ENCODE data around the gene ACVR2B. TPM values are rescaled to one million over a fixed set of nuclear protein-coding genes. Genes with fewer than 3 reads are reported as not detected.

The ACVR2B gene
- total RNA-seq, 1 experiment from 2014 or later = 2.8 TPM

GRCh38 chr3:38468765-38469164 lies 15.1 kb downstream of the ACVR2B start:
- Histone ChIP-seq H3K27ac (ENCODE audit: low read length) (no peak overlapping the region), H3K36me3 (ENCODE audit: control insufficient read depth, insufficient read depth, low read length) (no peaks in the 10 kb centered on the region), H3K4me1 (ENCODE audit: control insufficient read depth, insufficient read depth, low read length) (no peaks in the 10 kb centered on the region), H3K9me3 (ENCODE audit: control insufficient read depth, insufficient read depth, low read depth, low read length) (peaks cover 7% of the 10 kb centered on the region; the same call in 1 of the 2 replicates), H3K4me3 (ENCODE audit: low read depth in 2 of 2, low read length in 2 of 2) (no peak overlapping the region), H3K27me3 (ENCODE audit: control insufficient read depth, insufficient read depth, low read length) (no peaks in the 10 kb centered on the region)
- ATAC-seq = no peak
- no peak for DNase-seq (ENCODE audit: low read depth, low spot score)
- intact Hi-C loops (cut with micrococcal nuclease; ENCODE audit: unreplicated experiment) = no loop called here
- in situ Hi-C loops (cut with HindIII; ENCODE audit: low pct_unique_long_range_greater_than_20kb, low sequenced_read_pairs) = no loop called here
- POLR2A ChIA-PET = no interaction called here
- no TSS peak for BruUV-seq (replicated peaks)
- CTCF ChIA-PET = no interaction called here
- TF ChIP-seq REST (IDR thresholded peaks at IDR 0.05; ENCODE audit: insufficient read depth in 1 of 2, low read depth in 2 of 2, low read length in 1 of 2) = no peak
- no peak for TF ChIP-seq CTCF (IDR thresholded peaks at IDR 0.05)
- no peak for TF ChIP-seq TCF7L2 (IDR thresholded peaks at IDR 0.05; ENCODE audit: low read depth, low read length)
- TF ChIP-seq SIN3A (IDR thresholded peaks at IDR 0.05; ENCODE audit: borderline replicate concordance, insufficient read depth, low read depth, low read length) = no peak
- TF ChIP-seq POLR2AphosphoS5 (IDR thresholded peaks at IDR 0.05; ENCODE audit: low read depth, low read length) = no peak

GRCh38 chr3:38469852-38470251 lies 16.2 kb downstream of the ACVR2B start:
- no peaks in the 10 kb centered on the region for H3K27me3 ChIP-seq (ENCODE audit: control insufficient read depth, insufficient read depth, low read length)
- intact Hi-C loops (cut with micrococcal nuclease; ENCODE audit: unreplicated experiment) (no loop called here), in situ Hi-C loops (cut with HindIII; ENCODE audit: low pct_unique_long_range_greater_than_20kb, low sequenced_read_pairs) (no loop called here)
- H3K4me3 ChIP-seq (ENCODE audit: low read depth in 2 of 2, low read length in 2 of 2) = no peak overlapping the region
- ATAC-seq (no peak), DNase-seq (ENCODE audit: low read depth, low spot score) (no peak)
- ChIA-PET CTCF (no interaction called here), POLR2A (no interaction called here)
- BruUV-seq (replicated peaks) = TSS peak; percentile 31
- H3K9me3 ChIP-seq (ENCODE audit: control insufficient read depth, insufficient read depth, low read depth, low read length) = peaks cover 7% of the 10 kb centered on the region; the same call in 1 of the 2 replicates
- H3K4me1 ChIP-seq (ENCODE audit: control insufficient read depth, insufficient read depth, low read length) = no peaks in the 10 kb centered on the region
- no peaks in the 10 kb centered on the region for H3K36me3 ChIP-seq (ENCODE audit: control insufficient read depth, insufficient read depth, low read length)
- no peak for TF ChIP-seq TCF7L2 (IDR thresholded peaks at IDR 0.05; ENCODE audit: low read depth, low read length)
- no peak for TF ChIP-seq SIN3A (IDR thresholded peaks at IDR 0.05; ENCODE audit: borderline replicate concordance, insufficient read depth, low read depth, low read length)
- no peak for TF ChIP-seq CTCF (IDR thresholded peaks at IDR 0.05)
- no peak for TF ChIP-seq REST (IDR thresholded peaks at IDR 0.05; ENCODE audit: insufficient read depth in 1 of 2, low read depth in 2 of 2, low read length in 1 of 2)
- TF ChIP-seq POLR2AphosphoS5 (IDR thresholded peaks at IDR 0.05; ENCODE audit: low read depth, low read length) = no peak
- no peak overlapping the region for H3K27ac ChIP-seq (ENCODE audit: low read length)
